GM10248 (cell line): ENCODE data around the gene SORL1.

ENCODE experiments used
- CTCF ChIA-PET: fragments of 300-600 bp; sonication (Branson Sonifier 250); formaldehyde crosslinking; extraction: SDS; loops from one replicate; lab custom pipeline; 2021; ENCODE audit warnings: antibody characterized with exemption; lab: Yijun Ruan, JAX
- POLR2A ChIA-PET: fragments of 350-650 bp; sonication (Branson Sonifier 250); formaldehyde crosslinking; extraction: SDS; loops from one replicate; lab custom pipeline; 2020; ENCODE audit warnings: antibody characterized with exemption; lab: Yijun Ruan, JAX
- DNase-seq: peaks from one replicate; pipeline ENCODE4 v3.0.0; 2012; ENCODE audit errors: extremely low spot score
- CTCF ChIP-seq: IDR thresholded peaks from 2 replicates; pipeline ENCODE4 v1.5.1; 2012; ENCODE audit warnings: mild to moderate bottlenecking, low read depth; ENCODE audit errors: extremely low read depth, missing control alignments, control extremely low read depth

Gene SORL1

GRCh38 chr11:121654259-121654842 lies 202.2 kb downstream of the SORL1 start:
- TF ChIP-seq CTCF = no peak
- CTCF ChIA-PET = interaction anchor here (0.6 to 5.7 kb wide), 17 partner anchors 10 to 1263 kb away, joined by 3 to 60 read pairs (median 3); no protein-coding TSS in a partner anchor
- no peak for DNase-seq
- POLR2A ChIA-PET = no interaction called here

GRCh38 chr11:121654843-121655536 lies 202.9 kb downstream of the SORL1 start:
- no peak for TF ChIP-seq CTCF
- POLR2A ChIA-PET = no interaction called here
- DNase-seq = no peak
- CTCF ChIA-PET = interaction anchor here (0.6 to 5.7 kb wide), 26 partner anchors 8 to 1263 kb away, joined by 3 to 60 read pairs (median 4); no protein-coding TSS in a partner anchor

GRCh38 chr11:121655537-121656327 lies 203.6 kb downstream of the SORL1 start:
- ChIA-PET CTCF (interaction anchor here (0.8 to 5.7 kb wide), 23 partner anchors 8 to 861 kb away, joined by 3 to 60 read pairs (median 4); no protein-coding TSS in a partner anchor), POLR2A (no interaction called here)
- peak; percentile 93 for TF ChIP-seq CTCF
- peak; percentile 91 for DNase-seq

GRCh38 chr11:121656328-121657090 lies 204.4 kb downstream of the SORL1 start:
- ChIA-PET CTCF (interaction anchor here (1.2 to 5.7 kb wide), 12 partner anchors 9 to 856 kb away, joined by 3 to 60 read pairs (median 6); no protein-coding TSS in a partner anchor), POLR2A (no interaction called here)
- no peak for DNase-seq
- TF ChIP-seq CTCF = no peak

- TF ChIP-seq CTCF = no peak
- POLR2A ChIA-PET = no interaction called here
- DNase-seq = no peak
- CTCF ChIA-PET = interaction anchor here (1.4 to 5.7 kb wide), 3 partner anchors 8 to 546 kb away, joined by 4 to 60 read pairs (median 21); no protein-coding TSS in a partner anchor
Observed at GRCh38 chr11:121657146-121657545, 205.0 kb downstream of the SORL1 start.
